ENCODE data around the gene TRIM63.

- TF ChIP-seq CTCF (IDR thresholded peaks at IDR 0.05), result no peak
- TF ChIP-seq POLR2AphosphoS5 (IDR thresholded peaks at IDR 0.05; ENCODE audit: low read depth, low read length), result no peak
Measured at GRCh38 chr1:26022404-26022779, 45.0 kb downstream of the TRIM63 start.

All from Panc1 (cell line).